Pons (tissue), 1 donor: ENCODE results near the gene LRRC8E.
A peak's percentile ranks its signal among the peaks of the same experiment; 100 is the strongest.

Experiments used
- DNase-seq: peaks from one replicate; pipeline ENCODE4 v3.0.0-alpha.2; 2016; ENCODE audit warnings: low spot score

The LRRC8E gene

DNA sequence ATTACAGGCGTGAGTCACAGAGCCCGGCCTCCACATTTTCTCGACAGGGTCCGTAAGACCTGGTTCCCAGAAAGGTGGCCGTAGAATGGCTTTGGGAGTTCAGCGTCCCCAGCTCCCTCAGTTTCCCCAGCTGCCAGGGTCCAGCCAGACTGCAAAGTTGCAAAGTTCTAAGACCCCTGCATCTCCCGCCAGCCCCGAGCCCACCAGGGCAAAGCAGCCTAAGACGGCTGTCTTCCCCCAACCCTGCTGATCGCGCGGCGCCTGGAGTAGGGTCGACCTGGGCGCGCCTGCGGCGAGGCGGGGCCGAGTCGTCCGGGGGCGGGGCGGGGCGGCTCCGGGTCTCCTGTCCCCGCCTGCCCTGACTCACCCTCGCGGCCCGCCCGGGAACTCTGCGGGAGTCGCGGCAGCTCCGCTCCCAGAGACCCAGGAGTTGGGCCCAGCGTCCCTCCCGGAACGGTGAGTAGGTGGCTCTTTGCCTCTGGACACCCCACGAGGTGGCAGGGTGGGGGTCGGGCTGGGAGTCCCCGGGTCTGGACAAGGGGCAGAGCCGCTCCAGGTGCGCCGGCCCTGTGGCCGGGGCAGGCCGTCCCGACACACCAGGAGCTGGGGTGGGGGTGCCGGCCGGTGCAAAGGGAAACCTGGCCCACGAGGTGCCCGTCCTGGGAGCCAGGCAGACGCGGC is at the start of gene LRRC8E:
TSS of gene LRRC8E (plus strand) at position 366 of the 681 bp plus-strand sequence. CDS start 7,094 bp downstream, outside the sequence.
- DNase-seq: no peak

GRCh38 chr19:7839476-7839875 is 48.8 kb upstream of the LRRC8E start:
- DNase-seq: no peak

DNA sequence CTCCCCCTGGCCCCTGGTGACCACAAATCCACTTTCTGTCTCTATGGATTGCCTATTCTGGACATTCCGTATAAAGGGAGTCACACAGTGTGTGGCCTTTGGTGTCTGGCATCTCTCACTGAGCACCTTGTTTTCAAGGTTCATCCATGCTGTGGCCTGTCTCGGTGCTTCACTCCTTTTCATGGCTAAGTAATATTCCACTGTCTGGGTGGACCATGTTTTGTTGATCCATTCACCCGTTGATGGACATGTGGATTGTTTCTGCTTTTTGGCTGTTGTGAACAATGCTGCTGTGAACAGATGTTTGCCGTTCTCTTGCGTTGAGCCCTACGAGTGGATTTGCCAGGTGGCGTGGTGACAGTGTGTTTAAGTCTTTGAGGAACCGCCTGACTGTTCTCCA is 47.7 kb upstream of the LRRC8E start:
- no peak for DNase-seq

DNA sequence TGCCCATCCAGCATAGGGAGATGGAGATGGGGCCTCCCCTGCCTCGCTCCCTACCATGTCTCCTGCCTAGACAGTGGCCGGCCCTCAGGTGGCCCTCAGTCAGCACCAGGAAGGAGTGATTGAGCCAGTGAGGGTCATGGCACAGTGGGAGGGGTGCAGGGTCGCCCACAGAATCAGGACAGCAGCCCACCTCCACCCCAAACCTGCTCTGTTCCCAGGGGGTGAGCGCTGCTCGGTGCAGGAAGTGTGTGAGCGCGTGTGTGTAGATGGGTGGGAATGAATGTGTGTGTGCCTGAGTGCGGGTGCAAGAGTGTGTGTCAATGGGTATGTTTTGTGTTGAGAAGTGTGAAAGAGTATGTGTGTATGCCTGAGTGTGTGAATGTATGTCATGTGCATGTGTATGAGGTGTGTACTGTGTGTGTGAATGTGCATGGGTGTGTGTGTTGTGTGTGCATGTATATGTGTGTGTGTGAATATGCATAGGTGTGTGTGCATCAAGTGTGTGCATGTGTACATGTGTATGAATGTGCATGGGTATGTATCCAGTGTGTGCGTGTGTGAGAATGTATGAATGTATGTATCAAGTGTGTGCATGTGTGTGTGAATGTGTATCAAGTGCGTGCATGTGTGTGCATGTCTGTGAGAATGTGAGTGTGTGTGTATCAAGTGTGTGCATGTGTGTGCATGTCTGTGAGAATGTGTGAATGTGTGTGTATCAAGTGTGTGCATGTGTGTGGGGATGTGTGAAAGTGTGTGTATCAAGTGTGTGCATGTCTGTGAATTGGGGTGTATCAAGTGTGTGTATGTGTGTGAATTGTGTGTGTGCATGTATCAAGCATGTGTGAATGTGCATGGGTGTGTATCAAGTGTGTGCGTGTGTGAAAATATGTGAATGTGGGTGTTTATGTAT is 46.3 kb upstream of the LRRC8E start:
- no peak for DNase-seq

GRCh38 chr19:7842661-7843294 is 45.5 kb upstream of the LRRC8E start:
- no peak for DNase-seq

GRCh38 chr19:7843521-7843920 is 44.8 kb upstream of the LRRC8E start:
- no peak for DNase-seq

- no peak for DNase-seq
Observed at GRCh38 chr19:7844405-7844804, 43.9 kb upstream of the LRRC8E start.

- DNase-seq: no peak
Observed at GRCh38 chr19:7844951-7845350, 43.4 kb upstream of the LRRC8E start.

GRCh38 chr19:7845390-7846154 is 42.7 kb upstream of the LRRC8E start:
- no peak for DNase-seq

- DNase-seq: no peak
Observed at GRCh38 chr19:7846155-7846646, 42.1 kb upstream of the LRRC8E start.

- DNase-seq: no peak
Observed at GRCh38 chr19:7847664-7848063, 40.6 kb upstream of the LRRC8E start.

- peak; percentile 32 for DNase-seq
Observed at GRCh38 chr19:7848779-7849457, 39.4 kb upstream of the LRRC8E start.

GRCh38 chr19:7849631-7849999 is 38.7 kb upstream of the LRRC8E start:
- DNase-seq: no peak

GRCh38 chr19:7850000-7850813 is 38.1 kb upstream of the LRRC8E start:
- peak; percentile 35 for DNase-seq

GRCh38 chr19:7850945-7851622 is 37.2 kb upstream of the LRRC8E start:
- DNase-seq: no peak

DNA sequence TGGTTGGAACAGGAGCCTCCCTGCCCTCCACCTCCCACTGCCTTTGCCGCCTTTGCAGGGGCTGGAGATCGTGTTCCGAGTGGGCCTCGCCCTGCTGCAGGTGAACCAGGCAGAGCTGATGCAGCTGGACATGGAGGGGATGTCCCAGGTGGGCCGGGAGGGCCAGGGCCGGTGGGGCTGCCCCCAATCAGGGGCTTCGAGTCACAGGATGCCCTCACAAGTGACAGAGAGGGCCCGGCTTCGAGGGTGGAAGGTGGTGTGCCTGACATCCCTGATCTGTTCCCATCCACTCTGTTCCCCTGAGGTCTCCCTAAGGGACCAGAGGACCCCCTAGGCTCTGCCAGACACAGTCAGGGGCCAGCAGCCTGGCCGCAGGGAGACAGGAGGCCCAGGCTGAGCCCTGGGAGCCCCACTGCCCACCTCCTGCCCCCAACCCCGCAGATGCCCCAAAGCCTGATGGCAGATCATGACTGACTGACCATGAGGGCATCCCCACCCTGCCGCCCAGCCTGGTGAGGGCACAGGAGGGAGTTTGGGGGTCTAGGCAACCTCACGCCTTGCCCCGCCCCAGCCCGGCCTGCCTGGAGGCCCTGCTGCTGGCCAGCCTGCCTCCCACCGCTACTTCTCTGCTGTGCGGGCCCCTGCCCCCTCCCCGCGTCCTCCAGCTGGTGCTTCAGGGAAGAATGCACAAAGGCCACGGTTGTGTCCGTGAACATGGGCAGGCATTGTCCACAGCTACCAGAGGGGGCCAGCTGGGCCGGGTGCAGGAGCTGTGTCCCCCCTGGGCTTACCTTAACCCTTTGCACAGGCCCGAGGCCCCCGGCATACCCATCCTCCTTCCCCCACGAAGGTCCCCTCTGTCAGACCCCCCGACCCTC is 36.4 kb upstream of the LRRC8E start:
- peak; percentile 95 for DNase-seq

DNA sequence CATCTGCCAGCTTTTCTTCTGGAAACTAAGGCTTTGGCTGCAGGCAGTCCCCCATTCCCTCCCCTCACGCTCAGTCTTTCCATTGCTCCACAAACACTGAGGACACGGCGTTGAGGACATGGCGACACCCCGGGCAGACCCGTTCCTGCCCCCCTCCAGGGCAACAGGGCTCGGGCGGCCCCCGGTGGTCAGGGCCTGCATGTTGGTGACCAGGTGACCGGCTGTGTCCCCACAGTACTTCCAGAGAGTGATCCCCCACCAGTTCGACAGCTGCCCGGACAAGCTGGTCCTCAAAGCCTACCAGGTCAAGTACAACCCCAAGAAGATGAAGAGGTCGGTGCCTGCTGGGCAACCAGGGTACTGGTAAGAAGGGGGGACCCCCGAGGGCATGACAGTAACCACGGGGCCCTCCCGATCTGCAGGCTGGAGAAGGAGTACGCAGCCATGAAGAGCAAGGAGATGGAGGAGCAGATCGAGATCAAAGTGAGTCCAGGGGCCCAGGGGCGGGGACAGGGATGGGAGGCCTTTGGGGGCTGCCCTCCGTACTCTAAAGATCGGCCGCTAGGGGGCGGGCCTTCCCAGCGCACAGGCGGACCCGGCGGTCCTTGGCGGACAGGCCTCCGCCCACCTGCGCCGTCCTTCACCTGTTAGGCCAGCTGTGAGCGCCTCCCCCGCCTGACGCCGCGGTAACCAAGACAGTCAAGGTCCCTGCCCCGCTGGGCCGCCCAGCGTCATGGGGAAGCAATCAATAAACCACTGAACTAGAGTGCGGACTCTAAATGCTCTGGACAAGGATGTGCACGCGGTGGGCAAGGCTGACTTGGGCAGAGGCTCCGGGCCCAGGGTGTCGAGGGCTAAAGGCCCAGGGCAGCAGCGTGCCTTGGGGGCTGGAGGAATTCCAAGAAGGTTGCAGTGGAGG is 35.2 kb upstream of the LRRC8E start:
- DNase-seq: peak; percentile 61

GRCh38 chr19:7853770-7854128 is 34.6 kb upstream of the LRRC8E start:
- DNase-seq: no peak
